ENCODE results near the gene CYB5D1. TPM values are rescaled to one million over a fixed set of nuclear protein-coding genes. Genes with fewer than 3 reads are reported as not detected.

Gene CYB5D1
- total RNA-seq, 4 donors from 2014 or later = 11.6 to 14.9 (median 12.0) TPM

- peak within 1 kb of the TSS; percentile 84 to 93 (median 90) for H3K4me3 ChIP-seq
- DNase-seq (ENCODE audit: extremely low spot score) = no peak
- 38% methylated on average over 18 of the region's 18 CpGs for WGBS
- H3K36me3 ChIP-seq = peaks cover 0 to 27% (median 14%) of the 10 kb centered on the region in 4 donors
- TF ChIP-seq POLR2A (IDR thresholded peaks at IDR 0.05; ENCODE audit: low read depth) (no peak), POLR2AphosphoS5 (IDR thresholded peaks at IDR 0.05) (peak in 1 of 2 donors; percentile 11)
- H3K27me3 ChIP-seq = no peaks in the 10 kb centered on the region
- intact Hi-C loops (cut with DNase I) = no loop called here
- no peaks in the 10 kb centered on the region for H3K9me3 ChIP-seq
- H3K4me1 ChIP-seq = peaks cover 47 to 67% (median 62%) of the 10 kb centered on the region in 4 donors
- H3K27ac ChIP-seq (replicated peaks in 1 of 4) = peak within 1 kb of the TSS; percentile 90 to 96 (median 94)
Observed at GRCh38 chr17:7888184-7888920, 30.5 kb downstream of the CYB5D1 start, which contains the start of gene CHD3. Gene CHD3 (plus strand): TSS chr17:7888789. CDS start chr17:7889001, 212 bp downstream.

DNA sequence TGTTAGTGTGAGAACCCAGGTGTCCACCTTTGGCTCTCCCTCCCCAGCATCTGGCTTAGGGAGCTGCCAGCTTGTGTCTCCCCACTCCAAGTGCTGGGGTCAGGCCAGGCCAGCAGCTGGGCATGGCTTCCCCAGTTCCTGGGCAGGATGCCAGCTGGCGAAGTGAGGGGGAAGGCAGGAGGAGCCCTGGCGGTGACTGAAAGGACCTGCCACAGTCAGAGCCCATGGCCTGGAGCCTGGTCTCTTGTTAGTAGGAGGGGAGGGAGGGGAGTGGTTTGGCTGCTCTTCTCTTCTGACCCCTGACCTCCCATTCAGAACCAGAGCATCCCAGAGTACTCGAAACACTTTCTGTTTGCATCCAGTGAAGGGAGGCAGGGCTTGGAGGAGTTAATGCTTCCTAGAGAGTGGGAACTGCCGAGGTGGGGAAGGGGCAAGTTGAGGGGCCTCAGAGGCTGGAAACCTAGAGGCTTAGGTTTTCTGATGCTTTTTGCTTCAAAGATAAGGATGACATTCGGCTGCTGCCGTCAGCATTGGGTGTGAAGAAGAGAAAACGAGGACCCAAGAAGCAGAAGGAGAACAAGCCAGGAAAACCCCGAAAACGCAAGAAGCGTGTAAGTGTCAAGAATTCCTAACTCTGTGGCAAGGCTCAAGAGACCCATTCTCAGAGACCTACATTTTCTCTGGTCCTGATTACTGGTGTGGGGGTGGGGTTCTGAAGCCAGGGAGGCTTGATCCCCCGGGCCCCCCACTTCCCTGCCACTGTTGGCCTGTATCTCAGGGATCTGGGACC lies 31.6 kb downstream of the CYB5D1 start:
- Histone ChIP-seq H3K27ac (replicated peaks in 1 of 4) (peak overlapping the region; percentile 90 to 96 (median 94)), H3K4me3 (peak overlapping the region; percentile 27 to 93 (median 86)), H3K27me3 (no peaks in the 10 kb centered on the region), H3K4me1 (peaks cover 44 to 58% (median 53%) of the 10 kb centered on the region in 4 donors), H3K36me3 (peaks cover 9 to 37% (median 24%) of the 10 kb centered on the region in 4 donors), H3K9me3 (no peaks in the 10 kb centered on the region)
- TF ChIP-seq POLR2A (IDR thresholded peaks at IDR 0.05; ENCODE audit: low read depth) (no peak), POLR2AphosphoS5 (IDR thresholded peaks at IDR 0.05) (peak; percentile 92 to 99), CTCF (IDR thresholded peaks at IDR 0.05) (peak; percentile 23 to 68 (median 41))
- peak; percentile 96 for DNase-seq (ENCODE audit: extremely low spot score)
- 13% methylated on average over 11 of the region's 11 CpGs for WGBS
- intact Hi-C loops (cut with DNase I) = no loop called here

DNA sequence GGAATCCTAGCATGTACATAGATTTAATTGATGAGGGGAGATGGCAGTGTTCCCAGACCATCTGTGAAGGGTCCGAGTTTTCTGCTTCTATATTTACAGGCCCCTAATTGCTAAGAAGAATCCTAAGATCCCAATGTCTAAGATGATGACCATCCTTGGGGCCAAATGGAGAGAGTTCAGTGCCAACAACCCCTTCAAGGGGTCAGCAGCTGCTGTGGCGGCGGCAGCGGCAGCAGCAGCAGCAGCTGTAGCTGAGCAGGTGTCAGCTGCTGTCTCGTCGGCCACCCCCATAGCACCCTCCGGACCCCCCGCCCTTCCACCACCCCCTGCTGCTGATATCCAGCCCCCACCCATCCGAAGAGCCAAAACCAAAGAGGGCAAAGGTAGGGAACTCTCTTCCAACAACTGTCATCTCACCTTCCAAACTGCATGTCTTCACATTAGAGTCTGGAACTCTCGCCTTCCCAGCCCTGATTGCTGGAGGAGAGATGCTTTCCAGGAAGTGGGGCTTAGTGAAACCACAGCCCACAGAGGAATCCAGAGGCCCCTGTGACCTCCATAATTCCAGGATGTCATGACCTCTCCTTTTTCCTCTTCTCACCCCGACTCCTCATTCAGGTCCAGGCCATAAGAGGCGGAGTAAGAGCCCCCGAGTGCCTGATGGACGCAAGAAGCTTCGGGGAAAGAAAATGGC lies 35.5 kb downstream of the CYB5D1 start:
- WGBS = 66% methylated on average over 12 of the region's 15 CpGs
- TF ChIP-seq POLR2A (IDR thresholded peaks at IDR 0.05; ENCODE audit: low read depth) = no peak
- TF ChIP-seq EP300 (IDR thresholded peaks at IDR 0.05) = no peak
- no peak for TF ChIP-seq CTCF (IDR thresholded peaks at IDR 0.05)
- no peak for TF ChIP-seq POLR2AphosphoS5 (IDR thresholded peaks at IDR 0.05)
- no peak for DNase-seq (ENCODE audit: extremely low spot score)
- intact Hi-C loops (cut with DNase I) = loop anchor here (5.0 kb wide), 1 partner anchor 71 kb away; no protein-coding TSS in a partner anchor
- Histone ChIP-seq H3K27me3 (no peaks in the 10 kb centered on the region), H3K27ac (replicated peaks in 1 of 4) (no peak overlapping the region), H3K9me3 (no peaks in the 10 kb centered on the region), H3K4me1 (peaks cover 19 to 26% (median 22%) of the 10 kb centered on the region in 4 donors), H3K4me3 (no peak overlapping the region), H3K36me3 (peaks cover 20 to 77% (median 53%) of the 10 kb centered on the region in 4 donors)

DNA sequence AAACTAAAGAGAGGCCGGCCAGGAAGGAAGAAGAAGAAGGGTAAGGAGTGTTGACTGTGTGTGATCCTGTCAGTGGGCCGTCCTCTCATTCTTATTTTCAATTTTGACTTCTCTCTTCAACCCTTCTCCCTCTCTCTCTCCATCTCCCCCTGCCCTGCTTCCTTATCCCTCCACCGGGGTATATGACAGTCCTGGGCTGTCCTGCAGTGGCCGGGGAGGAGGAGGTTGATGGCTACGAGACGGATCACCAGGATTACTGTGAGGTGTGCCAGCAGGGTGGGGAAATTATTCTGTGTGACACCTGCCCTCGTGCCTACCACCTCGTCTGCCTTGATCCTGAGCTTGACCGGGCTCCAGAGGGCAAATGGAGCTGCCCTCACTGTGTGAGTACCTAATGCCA lies 36.4 kb downstream of the CYB5D1 start:
- intact Hi-C loops (cut with DNase I) = loop anchor here (5.0 kb wide), 1 partner anchor 72 kb away; no protein-coding TSS in a partner anchor
- TF ChIP-seq POLR2AphosphoS5 (IDR thresholded peaks at IDR 0.05) (no peak), EP300 (IDR thresholded peaks at IDR 0.05) (no peak), POLR2A (IDR thresholded peaks at IDR 0.05; ENCODE audit: low read depth) (no peak), CTCF (IDR thresholded peaks at IDR 0.05) (no peak)
- Histone ChIP-seq H3K9me3 (no peaks in the 10 kb centered on the region), H3K4me1 (peaks cover 10 to 17% (median 13%) of the 10 kb centered on the region in 4 donors), H3K27ac (replicated peaks in 1 of 4) (no peak overlapping the region), H3K4me3 (no peak overlapping the region), H3K27me3 (no peaks in the 10 kb centered on the region), H3K36me3 (peaks cover 29 to 86% (median 62%) of the 10 kb centered on the region in 4 donors)
- 83% methylated on average over 9 of the region's 9 CpGs for WGBS
- DNase-seq (ENCODE audit: extremely low spot score) = no peak

Measured in esophagus muscularis mucosa (tissue), 4 donors.